ENCODE measurements around the gene WDR31. TPM values are rescaled to one million over a fixed set of nuclear protein-coding genes. Genes with fewer than 3 reads are reported as not detected.
"Not testable (repeated sequence)": the region's sequence is repeated elsewhere in the genome, so short reads cannot be mapped to it uniquely, and the experiment has no call there.

WDR31 gene
- total RNA-seq, 2 donors from 2014 or later: 4.9 to 5.7 TPM

DNA sequence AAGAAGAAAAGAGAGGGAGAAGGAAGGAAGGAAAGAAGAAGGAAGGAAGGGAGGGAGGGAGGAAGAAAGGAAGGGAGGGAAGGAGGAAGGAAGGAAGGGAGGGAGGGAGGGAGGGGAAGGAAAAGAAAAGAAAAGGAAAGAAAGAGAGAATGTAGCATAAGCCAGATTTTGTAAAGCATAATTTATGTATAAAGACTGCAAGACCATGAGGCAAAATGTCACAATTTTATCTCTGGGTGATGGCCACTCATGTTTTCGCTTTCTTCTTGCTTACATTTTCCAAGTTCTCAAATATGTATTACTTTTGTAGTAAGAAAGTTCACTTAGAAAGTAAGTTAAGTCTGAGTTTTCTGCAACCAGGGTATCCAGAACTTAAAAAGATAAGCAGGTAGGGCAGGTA, 33.5 kb downstream of the WDR31 start:
- DNase-seq (no peak), ATAC-seq (no peak)
- intact Hi-C loops (cut with DNase I): no loop called here

GRCh38 chr9:113302792-113303418, 37.2 kb downstream of the WDR31 start, which contains the start of gene RNF183:
Gene RNF183 (minus strand): TSS chr9:113303376. CDS start chr9:113298184, 5,192 bp downstream.
- DNase-seq (no peak), ATAC-seq (no peak)
- intact Hi-C loops (cut with DNase I): no loop called here

DNA sequence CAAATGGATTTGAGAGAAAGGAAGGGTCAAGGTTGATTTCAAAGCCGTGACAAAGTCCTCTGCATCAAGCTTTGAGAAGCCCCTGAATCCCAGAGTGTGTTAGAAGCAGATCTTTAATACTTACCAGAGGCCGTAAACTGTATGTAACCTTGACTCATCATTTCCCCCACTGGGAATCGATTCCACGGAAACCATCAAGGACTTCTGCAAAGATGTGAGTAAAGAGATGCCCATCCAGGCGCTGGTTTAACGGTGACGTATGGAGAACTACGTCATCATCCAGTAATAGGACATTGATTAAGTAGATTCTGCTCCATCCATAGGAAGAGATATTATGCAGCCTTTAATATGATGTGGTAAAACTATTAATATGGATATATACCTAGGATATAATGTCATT, 38.5 kb downstream of the WDR31 start:
- intact Hi-C loops (cut with DNase I): no loop called here
- DNase-seq (no peak), ATAC-seq (no peak)

DNA sequence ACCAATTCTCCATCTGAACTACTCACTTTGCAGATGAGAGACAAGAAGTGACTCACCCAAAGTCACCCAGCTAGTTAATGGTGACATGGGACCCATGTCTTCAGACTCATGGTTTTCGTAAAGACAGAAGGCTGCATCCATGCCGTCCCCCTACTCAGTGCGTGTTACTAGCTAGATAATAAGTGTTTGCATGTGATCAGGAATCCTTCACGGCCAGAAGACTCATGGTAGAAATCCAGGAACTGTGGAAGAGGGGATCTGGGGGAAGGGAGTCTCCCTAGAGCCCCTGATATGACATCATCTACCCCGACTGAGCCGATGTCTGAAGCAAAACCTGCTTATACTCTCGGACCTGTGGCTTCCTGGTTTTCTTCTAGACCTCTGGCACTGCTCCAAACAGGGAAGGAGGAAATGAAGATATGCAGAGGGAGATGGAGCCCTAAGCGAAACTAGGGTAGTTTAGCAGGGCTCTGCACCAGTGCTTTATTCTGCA, 40.2 kb downstream of the WDR31 start:
- peak; percentile 8 to 29 for ATAC-seq
- intact Hi-C loops (cut with DNase I): no loop called here
- no peak for DNase-seq

GRCh38 chr9:113298924-113299770, 40.9 kb downstream of the WDR31 start:
- intact Hi-C loops (cut with DNase I): no loop called here
- ATAC-seq: no peak
- no peak for DNase-seq

GRCh38 chr9:113298311-113298710, 41.8 kb downstream of the WDR31 start:
- intact Hi-C loops (cut with DNase I): no loop called here
- DNase-seq (no peak), ATAC-seq (no peak)

DNA sequence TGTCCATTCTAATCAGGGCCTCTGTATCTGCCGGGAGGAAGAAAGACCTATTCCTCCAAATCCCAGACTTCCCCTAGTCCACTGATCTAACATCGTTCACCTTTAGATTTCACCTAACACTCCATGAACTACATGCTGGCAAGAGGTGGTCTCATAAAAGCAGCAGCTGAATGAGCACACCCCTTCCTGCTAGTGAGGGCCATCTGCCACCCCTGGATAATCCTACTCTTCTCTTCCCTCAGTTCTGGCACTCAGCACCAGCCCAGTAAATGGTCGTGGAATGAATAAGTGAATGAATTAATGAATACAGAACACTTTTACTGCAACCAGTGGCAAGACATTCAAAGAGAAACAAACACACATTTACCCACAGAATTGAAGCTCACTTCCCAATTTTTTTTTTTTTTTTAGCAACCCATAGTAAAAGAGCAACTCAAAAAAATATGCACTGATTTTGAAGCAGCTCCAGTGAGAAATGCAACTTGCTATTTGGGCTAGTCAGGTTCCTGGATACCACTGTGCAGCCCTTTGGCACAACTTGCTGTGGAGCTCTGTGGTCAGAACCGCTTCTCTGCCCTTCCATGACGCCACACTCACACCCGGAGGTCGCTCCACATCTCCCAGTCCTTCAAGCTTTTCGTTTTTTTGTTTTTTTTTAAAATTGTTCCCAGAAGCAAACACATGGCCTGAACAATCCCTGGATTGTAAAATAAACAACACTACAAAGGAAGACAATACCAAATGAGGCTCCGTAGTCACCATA, 43.1 kb downstream of the WDR31 start:
- ATAC-seq (no peak), DNase-seq (no peak)
- intact Hi-C loops (cut with DNase I): no loop called here

- ATAC-seq; intact Hi-C loops (cut with DNase I); DNase-seq: not testable (repeated sequence)
Measured at GRCh38 chr9:113296247-113296646, 43.8 kb downstream of the WDR31 start.

DNA sequence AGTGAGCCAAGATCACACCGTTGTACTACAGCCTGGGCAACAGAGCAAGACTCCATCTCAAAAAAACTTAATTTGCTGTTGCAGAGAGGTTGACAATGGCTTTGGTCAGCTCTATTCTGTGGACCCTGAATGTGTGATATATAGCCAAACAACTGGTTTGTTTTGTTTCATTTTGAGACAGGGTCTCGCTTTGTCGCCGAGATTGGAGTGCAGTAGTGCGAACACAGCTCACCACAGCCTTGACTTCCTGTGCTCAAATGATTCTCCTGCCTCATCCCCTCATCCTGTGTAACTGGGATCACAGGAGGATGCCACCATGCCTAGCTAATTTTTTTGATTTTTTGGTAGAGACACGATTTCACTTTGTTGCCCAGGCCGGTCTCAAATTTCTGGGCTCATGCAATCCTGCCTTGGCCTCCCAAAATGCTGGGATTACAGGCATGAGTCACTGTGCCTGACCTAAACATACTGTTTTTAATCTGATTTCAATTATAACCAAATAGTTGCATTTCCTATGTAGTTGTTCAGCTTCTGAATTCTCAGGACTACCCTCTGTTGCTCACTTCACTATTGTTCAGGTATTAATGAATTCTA, 46.7 kb downstream of the WDR31 start:
- ATAC-seq: no peak
- intact Hi-C loops (cut with DNase I): no loop called here
- DNase-seq: no peak

DNA sequence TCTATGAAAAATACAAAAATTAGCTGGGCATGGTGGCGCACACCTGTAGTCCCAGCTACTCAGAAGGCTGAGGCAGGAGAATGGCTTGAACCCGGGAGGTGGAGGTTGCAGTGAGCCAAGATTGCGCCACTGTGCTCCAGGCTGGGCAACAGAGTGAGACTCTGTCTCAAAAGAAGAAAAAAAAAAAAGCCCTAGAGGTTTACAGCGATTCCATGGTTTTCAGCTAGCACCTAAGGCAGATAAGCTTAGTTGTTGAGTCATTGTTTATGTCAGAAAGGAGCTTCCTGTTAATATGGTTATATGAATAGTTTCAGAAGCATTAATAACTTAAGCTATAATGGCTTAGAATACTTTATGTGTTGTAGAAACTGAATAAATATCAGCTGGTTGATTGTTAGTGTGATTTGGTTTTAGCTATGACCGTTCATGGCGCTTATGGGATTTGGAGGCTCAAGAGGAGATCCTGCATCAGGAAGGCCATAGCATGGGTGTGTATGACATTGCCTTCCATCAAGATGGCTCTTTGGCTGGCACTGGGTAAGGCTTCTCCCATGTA, 49.9 kb downstream of the WDR31 start:
- intact Hi-C loops (cut with DNase I): no loop called here
- ATAC-seq (no peak), DNase-seq (no peak)

DNA sequence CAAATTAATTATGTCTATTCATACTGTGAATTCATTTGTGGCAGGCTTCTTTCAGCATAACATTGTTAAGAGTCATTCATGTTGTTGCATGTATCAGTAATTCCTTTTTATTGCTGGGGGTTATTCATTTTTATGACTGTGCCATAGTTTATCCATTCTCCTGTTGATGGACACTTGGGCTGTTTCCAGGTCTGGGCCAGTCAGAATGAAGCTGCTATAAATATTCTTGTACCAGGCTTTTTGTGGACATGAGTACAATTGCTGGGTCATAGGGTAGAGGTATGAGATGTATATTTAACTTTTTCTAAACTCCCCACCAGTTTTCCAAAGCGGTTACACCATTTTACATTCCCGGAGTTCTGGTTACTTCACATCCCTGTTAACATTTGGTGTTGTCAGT, 51.0 kb downstream of the WDR31 start:
- intact Hi-C loops (cut with DNase I): no loop called here
- ATAC-seq (peak in 1 of 2 donors; percentile 22), DNase-seq (no peak)

DNA sequence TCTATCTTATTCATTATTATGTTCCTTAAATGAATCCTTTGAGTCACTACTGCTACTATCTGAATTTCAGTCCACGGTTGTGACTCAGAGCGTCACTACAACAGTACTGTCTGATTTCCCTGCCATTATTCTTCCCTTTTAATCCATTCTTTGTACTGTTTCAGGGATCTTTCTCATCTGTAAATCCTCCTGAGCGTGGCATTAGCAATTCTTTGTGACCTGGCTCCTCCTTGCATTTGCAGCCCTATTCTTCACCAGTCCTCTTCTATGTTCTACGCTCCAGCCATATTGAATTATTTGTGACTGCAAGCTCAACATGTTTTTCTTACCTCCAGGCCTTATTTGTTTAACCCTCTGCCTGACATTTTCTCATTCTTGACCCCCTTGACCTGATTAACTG, 58.7 kb downstream of the WDR31 start:
- no peak for DNase-seq
- no peak for ATAC-seq
- intact Hi-C loops (cut with DNase I): no loop called here

GRCh38 chr9:113278840-113279239, 61.2 kb downstream of the WDR31 start:
- ATAC-seq: no peak
- intact Hi-C loops (cut with DNase I): loop anchor here in 1 of 2 donors (10.0 kb wide), 2 partner anchors 126 to 376 kb away; partner anchors contain the start of gene ALAD
- no peak for DNase-seq

- ATAC-seq (peak; percentile 98), DNase-seq (peak; percentile 97)
- intact Hi-C loops (cut with DNase I): loop anchor here in 1 of 2 donors (10.0 kb wide), 2 partner anchors 129 to 379 kb away; partner anchors contain the start of gene ALAD
Measured at GRCh38 chr9:113275157-113276131, 64.6 kb downstream of the WDR31 start, which contains the start of the genes CDC26 and PRPF4. Gene CDC26 (minus strand): TSS chr9:113275572. CDS start chr9:113272507, 3,065 bp downstream. Gene PRPF4 (plus strand): TSS chr9:113275658. CDS start chr9:113275744, 86 bp downstream.

- intact Hi-C loops (cut with DNase I): loop anchor here in 1 of 2 donors (10.0 kb wide), 2 partner anchors 130 to 380 kb away; partner anchors contain the start of gene ALAD
- peak; percentile 25 to 42 for ATAC-seq
- no peak for DNase-seq
Measured at GRCh38 chr9:113274474-113275156, 65.5 kb downstream of the WDR31 start.

DNA sequence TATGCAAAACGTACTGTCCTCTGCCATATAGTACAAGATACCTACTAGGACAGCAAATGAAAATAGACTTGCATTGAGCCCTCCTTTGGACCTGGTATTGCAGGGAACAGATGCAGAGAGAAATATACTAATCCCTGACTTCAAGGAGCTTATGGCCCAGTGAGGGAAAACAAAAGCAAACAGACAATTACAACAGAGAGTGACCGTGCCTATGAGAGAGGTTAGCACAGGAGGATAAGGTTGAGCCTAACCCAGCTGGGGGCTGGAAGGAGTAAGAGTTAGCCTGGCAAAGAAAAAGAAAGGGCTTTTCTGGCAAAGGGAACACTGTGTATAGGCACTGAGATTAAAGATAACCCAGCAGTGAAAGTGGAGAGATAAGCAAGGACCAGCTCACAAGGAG, 70.2 kb downstream of the WDR31 start:
- intact Hi-C loops (cut with DNase I): loop anchor here in 1 of 2 donors (10.0 kb wide), 2 partner anchors 135 to 385 kb away; partner anchors contain the start of gene ALAD
- DNase-seq (no peak), ATAC-seq (no peak)

GRCh38 chr9:113269355-113269754, 70.7 kb downstream of the WDR31 start:
- ATAC-seq: no peak
- intact Hi-C loops (cut with DNase I): no loop called here

More at GRCh38 chr9:113269355-113269754, 70.7 kb downstream of the WDR31 start:
- no peak for DNase-seq

Measured in left cardiac atrium (tissue), 4 donors.